ENCODE measurements around the gene NAT16.
A peak's percentile ranks its signal among the peaks of the same experiment; 100 is the strongest.
"Not testable (repeated sequence)": the region's sequence is repeated elsewhere in the genome, so short reads cannot be mapped to it uniquely, and the experiment has no call there.

NAT16 gene

DNA sequence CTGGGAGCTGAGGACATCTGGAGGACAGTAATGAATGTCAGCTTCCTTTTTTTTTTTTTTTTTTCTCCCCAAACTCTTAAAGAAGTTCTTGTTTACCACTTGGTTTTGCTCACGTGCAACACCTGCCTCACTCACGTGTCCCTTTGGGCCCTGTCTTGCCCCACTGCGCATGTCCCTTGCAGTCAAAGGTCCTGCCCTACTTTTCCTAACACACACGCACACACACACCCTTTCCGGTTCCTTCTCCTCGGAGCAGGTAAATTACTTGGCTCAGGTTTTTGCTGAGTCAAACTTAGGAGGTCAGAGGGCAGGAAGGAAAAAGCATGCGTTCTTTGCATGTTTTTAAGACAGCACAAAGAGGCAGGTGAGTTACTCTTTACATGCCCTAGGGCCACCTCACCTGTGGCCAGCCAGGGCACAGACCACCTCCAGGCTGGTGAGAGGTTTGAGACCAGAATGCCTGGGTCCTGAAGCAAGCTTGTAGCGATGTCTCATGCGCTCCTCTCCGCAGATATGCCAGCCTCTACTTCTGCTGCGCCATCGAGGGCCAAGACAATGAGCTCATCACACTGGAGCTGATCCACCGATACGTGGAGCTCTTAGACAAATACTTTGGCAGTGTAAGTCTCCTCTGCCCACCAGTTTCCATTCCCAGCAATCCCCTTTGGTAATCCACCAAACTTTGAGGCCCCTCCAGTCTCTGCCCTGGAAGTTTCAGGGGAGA, 23.1 kb downstream of the NAT16 start:
- no peak for DNase-seq

DNA sequence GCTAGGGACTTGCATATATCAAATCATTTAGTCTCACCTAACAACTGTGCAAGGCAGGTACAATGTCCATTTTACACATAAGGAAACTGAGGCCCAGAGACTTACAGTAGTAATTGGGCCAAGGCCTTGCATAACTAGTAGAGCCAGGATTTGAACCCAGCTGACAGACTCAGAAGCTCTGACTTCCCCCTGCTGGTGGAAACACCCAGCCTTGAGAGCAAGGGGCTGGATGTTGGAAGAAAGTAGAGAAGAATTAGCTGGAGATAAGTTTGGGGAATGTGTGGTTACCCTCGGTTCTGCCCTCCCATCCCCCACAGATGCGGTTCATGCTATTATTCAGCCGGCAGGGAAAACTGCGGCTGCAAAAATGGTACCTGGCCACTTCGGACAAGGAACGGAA, 23.8 kb downstream of the NAT16 start:
- DNase-seq = no peak

DNA sequence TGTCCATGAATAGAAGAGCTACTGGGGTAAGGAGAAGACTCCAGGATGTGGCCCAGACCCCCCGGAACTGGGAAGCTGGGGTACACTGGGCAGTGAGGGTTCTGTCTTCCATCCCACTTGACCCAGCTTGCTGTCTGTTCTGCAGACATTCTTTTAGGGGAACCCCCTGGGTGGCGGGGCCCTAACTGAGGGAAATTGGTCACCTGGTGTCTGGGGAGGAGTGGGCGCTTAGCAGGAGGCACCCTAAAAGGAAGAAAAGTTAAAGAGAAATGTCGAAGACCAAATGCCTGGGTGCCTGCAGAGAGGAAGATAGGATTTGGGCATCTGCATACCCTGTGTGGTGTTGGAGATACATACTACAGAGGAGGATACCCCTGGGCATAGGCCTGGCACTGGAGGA, 24.8 kb downstream of the NAT16 start:
- DNase-seq = no peak

DNA sequence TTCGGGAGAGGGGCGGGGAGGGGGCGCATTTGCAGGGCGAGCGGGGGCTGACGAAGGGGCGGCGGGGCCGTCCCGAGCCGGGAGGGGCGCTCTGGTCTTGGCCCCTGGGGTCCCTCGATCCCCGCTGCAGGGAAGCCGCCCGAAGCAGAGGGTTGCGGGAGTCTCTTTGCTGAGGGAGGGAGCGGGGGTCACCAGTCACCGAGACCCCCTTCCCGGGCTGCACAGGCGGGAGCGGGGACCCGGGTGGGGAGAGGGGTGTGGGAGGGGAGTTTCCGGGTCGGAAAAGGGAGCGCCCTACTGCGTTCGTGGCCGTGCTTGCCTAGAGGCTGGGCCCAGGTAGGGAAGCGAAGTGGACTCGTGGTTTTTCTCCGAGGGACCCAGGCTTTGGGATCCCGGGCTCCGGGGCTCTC, 25.4 kb downstream of the NAT16 start:
- no peak for DNase-seq

DNA sequence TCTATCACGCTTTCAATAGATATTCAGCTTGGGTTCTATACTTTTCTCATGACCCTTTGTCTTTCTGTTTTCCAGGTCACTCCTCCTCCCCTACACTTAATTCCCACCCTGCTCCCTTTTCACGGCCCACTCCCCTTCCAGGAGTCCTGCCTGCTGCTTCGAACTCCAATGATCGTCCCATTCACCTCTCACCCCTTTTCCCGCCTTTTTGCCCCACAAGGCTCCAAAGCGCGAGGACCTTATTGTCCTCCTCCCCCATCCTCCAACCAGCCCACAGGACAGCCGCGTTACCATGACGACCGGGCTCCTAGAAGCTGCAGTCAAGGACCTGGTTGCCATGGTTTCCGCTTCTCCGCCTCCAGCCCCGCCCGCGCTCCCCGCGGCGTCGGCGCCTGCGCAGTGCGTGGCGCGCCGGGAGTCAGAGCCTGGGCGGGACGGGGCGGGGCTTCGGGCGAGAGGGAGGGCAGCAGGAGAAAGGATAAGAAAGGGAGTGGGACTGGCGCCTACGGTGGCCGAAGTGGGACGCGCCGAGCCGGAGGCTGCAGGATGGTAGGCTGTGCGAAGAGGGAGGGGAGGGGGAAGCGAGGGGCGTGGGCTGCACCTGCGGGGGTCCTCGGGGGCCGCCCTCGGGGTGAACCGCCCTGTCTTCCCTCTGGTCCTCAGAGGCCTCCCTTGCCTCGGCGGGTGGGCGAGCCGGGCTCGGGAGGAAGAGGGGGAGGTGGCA, 26.0 kb downstream of the NAT16 start, which contains the start of gene AP1S1:
TSS of gene AP1S1 (plus strand) at position 508 of the 724 bp plus-strand sequence. CDS start at position 547, 39 bp downstream.
- peak; percentile 97 for DNase-seq

DNA sequence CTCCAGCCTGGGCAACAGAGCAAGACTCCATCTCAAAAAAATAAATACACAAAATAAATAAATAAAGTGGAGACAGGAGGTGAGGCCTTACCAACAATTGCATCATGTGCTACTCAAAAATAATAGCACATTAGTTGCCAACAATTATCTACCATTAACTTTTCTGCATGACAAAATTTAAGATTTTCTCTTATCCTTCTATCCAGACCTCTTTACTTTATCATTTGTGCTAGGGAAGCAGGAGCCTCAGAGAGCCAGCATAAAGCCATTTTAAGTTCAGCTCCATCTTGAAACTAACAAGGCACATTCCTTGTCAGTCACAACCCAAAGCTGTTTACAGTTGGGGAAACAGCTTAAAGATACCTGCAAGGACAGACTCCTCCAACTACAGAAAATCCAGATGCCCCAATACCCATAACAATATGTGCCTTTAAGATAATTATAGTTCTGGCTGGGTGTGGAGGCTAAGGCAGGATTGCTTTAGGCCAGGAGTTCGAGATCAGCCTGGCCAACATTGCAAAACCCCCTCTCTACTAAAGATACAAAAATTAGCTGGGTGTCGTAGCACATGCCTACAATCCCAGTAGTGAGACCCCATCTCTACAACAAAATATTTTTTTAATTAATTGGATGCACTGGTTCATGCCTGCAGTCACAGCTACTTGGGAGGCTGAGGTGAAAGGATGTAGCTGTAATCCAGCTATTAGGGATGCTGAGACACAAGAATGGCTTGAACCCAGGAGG, 28.0 kb downstream of the NAT16 start:
- DNase-seq = no peak

DNA sequence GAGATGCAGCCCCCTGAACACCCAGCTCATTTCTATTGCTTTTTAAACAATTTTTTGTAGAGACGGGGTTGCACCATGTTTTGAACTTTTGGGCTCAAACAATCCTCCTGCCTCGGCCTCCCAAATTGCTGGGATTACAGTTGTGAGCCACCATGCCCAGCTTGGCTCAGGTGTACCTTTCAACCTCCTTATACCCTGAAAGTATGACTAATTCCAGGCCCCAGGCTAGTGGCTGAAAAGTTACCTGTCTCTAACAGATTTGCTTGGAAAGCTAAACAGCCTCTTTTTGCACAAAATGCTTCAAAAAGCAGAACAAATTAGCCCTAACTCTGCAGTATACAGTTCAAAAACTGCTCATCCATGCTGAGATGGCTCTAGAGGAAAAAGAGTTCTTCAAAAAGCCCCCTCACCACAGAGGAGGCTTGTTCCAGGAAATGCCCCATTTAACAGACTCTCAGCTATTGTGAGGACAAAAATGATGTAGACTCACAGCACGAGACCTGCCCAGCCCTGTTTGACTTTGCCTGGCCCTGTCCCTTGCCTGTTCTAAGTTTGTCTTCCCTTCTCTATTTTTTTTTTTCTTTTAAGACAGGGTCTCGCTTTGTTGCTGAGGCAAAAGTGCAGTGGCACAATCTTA, 39.2 kb downstream of the NAT16 start:
- DNase-seq = no peak

DNA sequence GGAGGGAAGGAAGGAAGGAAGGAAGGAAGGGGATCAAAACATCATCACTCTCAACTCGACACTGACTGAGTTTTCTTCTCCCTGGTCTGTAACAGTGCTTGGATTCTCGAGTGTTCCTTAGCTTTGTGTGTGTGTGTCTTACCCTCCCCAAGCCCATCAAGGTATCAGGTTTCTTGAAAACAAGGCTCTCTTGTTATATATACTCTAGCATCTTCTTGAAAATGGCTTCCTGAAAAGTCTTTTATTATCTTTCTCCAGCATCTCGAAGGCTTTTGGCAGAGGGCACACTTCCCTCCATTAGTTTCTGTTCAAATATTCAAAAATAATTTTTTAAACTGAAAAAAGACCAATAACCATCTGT, 39.8 kb downstream of the NAT16 start:
- DNase-seq = no peak

DNA sequence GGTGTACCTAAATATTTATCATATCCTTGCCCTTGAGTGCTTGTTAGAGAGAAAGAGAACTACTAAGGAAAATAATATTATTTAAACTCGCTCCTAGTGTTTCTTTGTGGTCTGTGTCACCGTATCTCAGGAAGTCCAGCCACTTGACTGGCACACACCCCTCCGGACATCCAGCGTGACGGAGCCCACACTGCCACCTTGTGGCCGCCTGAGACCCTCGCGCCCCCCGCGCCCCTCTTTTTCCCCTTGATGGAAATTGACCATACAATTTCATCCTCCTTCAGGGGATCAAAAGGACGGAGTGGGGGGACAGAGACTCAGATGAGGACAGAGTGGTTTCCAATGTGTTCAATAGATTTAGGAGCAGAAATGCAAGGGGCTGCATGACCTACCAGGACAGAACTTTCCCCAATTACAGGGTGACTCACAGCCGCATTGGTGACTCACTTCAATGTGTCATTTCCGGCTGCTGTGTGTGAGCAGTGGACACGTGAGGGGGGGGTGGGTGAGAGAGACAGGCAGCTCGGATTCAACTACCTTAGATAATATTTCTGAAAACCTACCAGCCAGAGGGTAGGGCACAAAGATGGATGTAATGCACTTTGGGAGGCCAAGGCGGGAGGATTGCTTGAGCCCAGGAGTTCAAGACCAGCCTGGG, 41.8 kb downstream of the NAT16 start:
- peak; percentile 92 for DNase-seq

DNA sequence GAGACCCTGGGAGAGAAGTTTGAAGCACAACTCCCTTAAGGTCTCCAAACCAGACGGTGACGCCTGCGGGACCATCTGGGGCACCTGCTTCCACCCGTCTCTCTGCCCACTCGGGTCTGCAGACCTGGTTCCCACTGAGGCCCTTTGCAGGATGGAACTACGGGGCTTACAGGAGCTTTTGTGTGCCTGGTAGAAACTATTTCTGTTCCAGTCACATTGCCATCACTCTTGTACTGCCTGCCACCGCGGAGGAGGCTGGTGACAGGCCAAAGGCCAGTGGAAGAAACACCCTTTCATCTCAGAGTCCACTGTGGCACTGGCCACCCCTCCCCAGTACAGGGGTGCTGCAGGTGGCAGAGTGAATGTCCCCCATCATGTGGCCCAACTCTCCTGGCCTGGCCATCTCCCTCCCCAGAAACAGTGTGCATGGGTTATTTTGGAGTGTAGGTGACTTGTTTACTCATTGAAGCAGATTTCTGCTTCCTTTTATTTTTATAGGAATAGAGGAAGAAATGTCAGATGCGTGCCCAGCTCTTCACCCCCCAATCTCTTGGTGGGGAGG, 42.4 kb downstream of the NAT16 start:
- no peak for DNase-seq

DNA sequence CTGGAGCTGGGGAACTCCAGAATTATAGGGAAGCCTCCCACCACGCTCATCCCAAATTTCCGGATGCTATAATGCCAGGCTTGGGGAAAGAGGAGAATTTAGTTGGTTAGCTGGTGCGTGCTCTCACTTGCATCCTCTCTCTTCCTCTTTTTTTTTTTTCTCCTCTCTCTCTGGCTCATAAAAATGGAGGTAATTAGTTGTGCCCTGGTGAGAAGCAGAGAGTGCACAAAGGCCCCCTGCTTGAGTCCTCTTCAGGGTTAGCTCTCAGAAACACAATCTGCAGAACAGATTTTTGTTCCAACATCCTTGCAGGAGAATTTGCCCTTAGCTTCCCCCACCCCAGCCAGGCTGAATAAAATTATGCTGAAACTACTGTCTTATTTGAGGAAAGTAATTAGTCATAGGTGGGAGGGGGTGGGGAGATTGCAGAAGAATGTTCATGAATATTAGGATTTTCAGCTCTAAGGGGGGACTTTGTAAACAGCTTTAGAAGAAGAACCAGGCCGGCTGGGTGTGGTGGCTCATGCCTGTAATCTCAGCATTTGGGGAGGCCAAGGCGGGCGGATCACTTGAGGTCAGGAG, 45.6 kb downstream of the NAT16 start:
- DNase-seq = no peak

DNA sequence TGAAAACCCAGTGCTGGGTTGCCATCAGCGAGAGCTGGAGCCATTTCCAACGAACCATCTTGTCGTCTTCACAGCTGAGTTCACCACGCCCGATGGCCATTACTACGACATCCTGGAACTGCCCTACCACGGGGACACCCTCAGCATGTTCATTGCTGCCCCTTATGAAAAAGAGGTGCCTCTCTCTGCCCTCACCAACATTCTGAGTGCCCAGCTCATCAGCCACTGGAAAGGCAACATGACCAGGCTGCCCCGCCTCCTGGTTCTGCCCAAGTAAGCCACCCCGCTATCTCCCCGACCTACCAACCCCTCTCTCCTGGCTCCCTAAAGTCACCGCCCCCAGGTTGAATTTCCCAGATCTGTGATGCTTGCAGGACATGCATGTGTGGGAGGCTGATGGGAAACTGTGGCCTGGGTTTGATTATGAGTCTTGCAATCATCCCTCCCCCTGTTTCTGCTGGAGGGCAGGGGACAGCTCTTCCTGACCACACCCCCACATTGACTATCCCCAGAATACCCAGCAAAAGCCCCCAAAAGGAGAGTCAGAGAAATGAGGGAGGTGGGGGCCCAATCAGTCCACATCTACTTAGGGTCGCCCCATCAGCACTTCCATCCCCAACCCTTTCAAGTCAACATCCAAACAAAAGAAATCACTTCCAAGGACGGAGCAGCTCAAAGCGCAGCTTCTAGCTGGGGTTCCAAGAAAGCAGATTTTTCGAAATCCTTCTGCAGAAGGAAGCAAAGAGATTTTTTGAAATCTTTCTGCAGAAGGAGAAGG, 46.3 kb downstream of the NAT16 start:
- no peak for DNase-seq

DNA sequence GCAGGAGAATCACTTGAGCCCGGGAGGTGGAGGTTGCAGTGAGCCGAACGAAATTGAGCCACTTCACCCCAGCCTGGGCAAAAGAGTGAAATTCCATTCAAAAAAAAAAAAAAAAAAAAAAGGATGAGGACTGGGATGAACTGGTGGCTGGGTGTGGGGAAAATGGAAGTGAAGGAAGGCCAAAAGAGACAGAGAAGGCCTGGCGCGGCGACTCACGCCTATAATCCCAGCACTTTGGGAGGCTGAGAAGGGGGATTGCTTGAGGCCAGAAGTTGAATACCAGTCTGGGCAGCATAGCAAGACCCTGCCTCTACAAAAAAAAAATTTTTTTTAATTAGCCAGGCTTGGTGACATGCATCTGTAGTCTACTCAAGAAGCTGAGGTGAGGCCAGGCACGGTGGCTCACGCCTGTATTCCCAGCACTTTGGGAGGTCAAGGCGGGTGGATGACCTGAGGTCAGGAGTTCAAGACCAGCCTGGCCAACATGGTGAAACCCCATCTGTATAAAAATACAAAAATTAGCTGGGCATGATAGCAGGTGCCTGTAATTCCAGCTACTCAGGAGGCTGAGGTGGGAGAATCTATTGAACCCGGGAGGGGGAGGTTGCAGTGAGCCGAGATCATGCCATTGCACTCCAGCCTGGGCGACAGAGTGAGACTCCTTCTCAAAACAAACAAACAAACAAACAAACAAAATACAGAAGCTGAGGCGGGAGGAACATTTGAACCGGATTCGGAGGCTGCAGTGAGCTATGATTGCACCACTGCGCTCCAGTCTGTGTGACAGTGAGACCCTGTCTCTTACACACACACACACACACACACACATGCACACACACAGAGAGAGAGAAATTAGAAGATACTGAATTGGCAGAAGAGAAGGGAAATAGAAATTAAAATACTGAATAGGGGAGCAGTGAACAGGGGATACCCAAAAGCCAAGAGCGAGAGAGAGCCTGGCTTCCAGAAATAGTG, 47.2 kb downstream of the NAT16 start:
- not testable (repeated sequence) for DNase-seq

DNA sequence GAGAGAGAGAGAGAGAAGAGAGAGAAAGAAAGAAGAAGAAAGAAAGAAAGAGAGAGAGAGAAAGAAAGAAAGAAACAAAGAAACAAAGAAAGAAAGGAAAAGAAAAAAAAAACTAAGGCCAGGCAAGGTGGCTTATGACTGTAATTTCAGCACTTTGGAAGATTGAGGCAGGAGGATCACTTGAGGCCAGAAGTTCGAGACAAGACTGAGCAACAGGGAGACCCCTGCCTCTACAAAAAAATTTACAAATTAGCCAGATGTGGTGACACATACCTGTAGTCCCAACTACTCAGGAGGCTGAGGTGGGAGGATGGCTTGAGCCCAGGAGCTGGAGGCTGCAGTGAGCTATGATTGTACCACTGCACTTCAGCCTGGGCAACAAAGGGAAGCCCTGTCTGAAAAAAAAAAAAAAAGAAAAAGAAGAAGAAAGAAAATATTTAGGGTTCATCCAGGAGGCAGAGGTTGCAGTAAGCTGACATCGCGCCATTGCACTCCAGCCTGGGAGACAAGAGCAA, 50.4 kb downstream of the NAT16 start:
- DNase-seq = no peak

DNA sequence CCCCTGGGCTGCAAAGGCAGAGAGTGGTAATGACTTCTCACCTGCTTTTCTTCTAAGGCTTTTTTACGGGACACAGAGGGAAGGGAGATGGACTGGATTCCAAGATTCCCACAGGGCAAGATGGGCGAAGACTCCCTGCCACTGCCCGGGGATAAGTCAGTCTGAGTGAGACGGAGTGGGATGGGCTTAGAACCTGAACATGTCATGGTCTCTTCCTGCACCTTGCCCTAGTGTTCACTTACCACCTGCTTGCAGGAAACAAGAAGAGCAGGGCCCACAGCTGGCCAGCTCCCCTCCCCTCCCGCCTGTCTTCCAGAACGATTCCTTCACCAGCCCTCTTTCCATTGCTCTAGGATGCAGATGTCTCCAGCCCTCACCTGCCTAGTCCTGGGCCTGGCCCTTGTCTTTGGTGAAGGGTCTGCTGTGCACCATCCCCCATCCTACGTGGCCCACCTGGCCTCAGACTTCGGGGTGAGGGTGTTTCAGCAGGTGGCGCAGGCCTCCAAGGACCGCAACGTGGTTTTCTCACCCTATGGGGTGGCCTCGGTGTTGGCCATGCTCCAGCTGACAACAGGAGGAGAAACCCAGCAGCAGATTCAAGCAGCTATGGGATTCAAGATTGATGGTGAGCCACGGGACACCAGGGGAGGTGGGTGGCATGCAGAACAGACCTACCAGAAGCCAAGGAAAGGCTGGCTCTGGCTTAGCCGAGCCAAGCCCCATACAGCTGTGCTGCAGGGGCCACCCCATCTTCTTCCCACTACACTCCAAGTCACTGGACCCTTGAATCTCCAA, 51.9 kb downstream of the NAT16 start:
- DNase-seq = no peak

DNA sequence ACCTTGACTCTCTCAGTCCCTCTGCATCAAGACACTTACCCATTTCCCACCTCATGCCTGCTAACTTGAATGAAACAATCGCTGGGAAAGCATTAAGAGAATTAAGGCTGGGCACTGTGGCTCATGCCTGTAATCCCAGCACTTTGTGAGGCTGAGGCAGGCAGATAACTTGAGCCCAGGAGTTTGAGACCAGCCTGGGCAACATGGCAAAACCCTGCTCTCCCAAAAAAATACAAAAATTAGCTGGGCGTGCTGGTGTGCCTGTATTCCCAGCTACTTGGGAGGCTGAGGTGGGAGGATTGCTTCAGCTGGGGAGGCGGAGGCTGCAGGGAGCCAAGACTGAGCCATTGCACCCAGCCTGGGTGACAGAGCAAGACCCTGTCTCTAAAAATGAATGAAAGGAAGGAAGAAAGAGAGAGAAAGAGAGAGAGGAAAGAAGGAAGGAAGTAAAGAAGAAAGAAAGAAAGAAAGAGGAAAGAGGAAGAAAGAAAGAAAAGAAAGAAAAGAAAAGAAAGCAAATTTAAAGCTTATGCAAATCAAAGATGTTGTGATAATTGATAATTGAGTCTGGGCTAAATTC, 52.5 kb downstream of the NAT16 start:
- no peak for DNase-seq

DNA sequence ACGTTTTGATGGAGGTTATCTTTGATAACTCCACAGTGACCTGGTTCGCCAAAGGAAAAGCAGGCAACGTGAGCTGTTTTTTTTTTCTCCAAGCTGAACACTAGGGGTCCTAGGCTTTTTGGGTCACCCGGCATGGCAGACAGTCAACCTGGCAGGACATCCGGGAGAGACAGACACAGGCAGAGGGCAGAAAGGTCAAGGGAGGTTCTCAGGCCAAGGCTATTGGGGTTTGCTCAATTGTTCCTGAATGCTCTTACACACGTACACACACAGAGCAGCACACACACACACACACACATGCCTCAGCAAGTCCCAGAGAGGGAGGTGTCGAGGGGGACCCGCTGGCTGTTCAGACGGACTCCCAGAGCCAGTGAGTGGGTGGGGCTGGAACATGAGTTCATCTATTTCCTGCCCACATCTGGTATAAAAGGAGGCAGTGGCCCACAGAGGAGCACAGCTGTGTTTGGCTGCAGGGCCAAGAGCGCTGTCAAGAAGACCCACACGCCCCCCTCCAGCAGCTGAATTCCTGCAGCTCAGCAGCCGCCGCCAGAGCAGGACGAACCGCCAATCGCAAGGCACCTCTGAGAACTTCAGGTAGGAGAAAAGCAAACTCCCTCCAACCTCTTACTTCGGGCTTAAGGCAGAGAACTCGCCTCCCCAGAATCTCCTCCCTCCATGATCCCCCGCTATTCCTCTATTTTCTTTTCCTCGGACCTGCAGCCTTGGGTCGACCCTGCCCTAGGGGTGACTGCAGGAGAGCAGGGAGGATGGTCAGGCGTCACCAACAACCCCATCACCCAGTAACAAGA, 53.2 kb downstream of the NAT16 start, which contains the start of gene SERPINE1:
TSS of gene SERPINE1 (plus strand) at position 454 of the 809 bp plus-strand sequence. CDS start 1,290 bp downstream, outside the sequence.
- peak; percentile 59 for DNase-seq
